Mesothelial cell of epicardium (in vitro differentiated cells): ENCODE results near the gene ECI2. TPM values are rescaled to one million over a fixed set of nuclear protein-coding genes. Genes with fewer than 3 reads are reported as not detected.

Source experiments
- DNase-seq, 2 experiments: peaks; one replicate each; pipeline ENCODE4 v3.0.0; 2021; ENCODE audit warnings: low spot score in 2 of 2; ENCODE audit not compliant: unreplicated experiment in 2 of 2
- H3K27ac Mint-ChIP-seq: 2 replicates; pipeline ENCODE4 v1.8.0; 2021; ENCODE audit warnings: mixed read lengths
- H3K27me3 Mint-ChIP-seq: 2 replicates; pipeline ENCODE4 v1.8.0; 2021; ENCODE audit warnings: low read depth, mixed read lengths
- H3K36me3 Mint-ChIP-seq: 2 replicates; pipeline ENCODE4 v1.8.0; 2021; ENCODE audit warnings: mixed read lengths
- H3K4me1 Mint-ChIP-seq: 2 replicates; pipeline ENCODE4 v1.8.0; 2021; ENCODE audit warnings: mixed read lengths
- H3K4me3 Mint-ChIP-seq: 2 replicates; pipeline ENCODE4 v1.8.0; 2021; ENCODE audit warnings: mild to moderate bottlenecking, moderate library complexity, mixed read lengths
- H3K9me3 Mint-ChIP-seq: 2 replicates; pipeline ENCODE4 v1.8.0; 2021; ENCODE audit warnings: mixed read lengths
- total RNA-seq: library from RNA; stranded (reverse); gene quantifications from 3 replicates; pipeline ENCODE4 v1.2.1, GENCODE V29; 2021
- TF ChIP-seq, protein P1 (sequence below): fragments of 200-600 bp; sonication (generic); IDR thresholded peaks from one replicate; pipeline ENCODE4 v1.5.0; 2021; ENCODE audit warnings: antibody characterized with exemption; ENCODE audit not compliant: unreplicated experiment

Gene ECI2
- total RNA-seq, 1 donor from 2014 or later, result 51.8 TPM

GRCh38 chr6:4107873-4108272 lies 27.5 kb downstream of the ECI2 start:
- Mint-ChIP-seq H3K4me1 (peaks cover 7% of the 10 kb centered on the region), H3K27ac (no peak overlapping the region), H3K9me3 (peaks cover 12% of the 10 kb centered on the region), H3K36me3 (peaks cover 5% of the 10 kb centered on the region), H3K4me3 (no peak overlapping the region), H3K27me3 (no peaks in the 10 kb centered on the region)
- TF ChIP-seq, protein P1, sequence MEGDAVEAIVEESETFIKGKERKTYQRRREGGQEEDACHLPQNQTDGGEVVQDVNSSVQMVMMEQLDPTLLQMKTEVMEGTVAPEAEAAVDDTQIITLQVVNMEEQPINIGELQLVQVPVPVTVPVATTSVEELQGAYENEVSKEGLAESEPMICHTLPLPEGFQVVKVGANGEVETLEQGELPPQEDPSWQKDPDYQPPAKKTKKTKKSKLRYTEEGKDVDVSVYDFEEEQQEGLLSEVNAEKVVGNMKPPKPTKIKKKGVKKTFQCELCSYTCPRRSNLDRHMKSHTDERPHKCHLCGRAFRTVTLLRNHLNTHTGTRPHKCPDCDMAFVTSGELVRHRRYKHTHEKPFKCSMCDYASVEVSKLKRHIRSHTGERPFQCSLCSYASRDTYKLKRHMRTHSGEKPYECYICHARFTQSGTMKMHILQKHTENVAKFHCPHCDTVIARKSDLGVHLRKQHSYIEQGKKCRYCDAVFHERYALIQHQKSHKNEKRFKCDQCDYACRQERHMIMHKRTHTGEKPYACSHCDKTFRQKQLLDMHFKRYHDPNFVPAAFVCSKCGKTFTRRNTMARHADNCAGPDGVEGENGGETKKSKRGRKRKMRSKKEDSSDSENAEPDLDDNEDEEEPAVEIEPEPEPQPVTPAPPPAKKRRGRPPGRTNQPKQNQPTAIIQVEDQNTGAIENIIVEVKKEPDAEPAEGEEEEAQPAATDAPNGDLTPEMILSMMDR, result no peak
- no peak for DNase-seq

DNA sequence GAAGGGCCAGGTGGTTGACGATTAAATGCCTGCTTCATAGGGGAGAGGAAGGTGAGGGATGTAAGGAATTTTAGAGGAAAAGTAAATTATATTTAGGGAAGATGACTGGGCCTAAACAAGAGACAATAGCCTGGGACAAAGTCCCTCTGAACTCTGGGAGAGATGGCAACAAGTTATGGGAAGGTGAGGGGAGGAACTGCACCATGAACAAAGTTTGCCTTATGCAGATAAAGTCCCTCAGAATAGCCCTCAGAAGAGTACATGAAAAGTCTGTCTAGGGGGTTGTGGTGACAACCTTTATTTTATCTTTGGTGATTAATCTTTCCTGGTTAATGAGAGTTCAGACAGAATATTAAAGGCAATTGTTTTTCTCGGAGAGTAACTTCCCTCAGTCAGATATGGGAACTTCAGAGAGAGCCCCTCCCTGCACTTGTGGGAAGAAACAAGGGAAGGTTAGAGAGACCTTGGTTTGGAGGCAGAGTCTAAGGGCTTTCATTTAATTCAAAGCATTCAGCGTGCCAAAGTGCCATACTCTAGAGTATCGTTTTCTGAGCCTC lies 29.3 kb downstream of the ECI2 start:
- H3K9me3 Mint-ChIP-seq, result no peaks in the 10 kb centered on the region
- no peaks in the 10 kb centered on the region for H3K36me3 Mint-ChIP-seq
- H3K4me3 Mint-ChIP-seq, result no peak overlapping the region
- H3K27me3 Mint-ChIP-seq, result no peaks in the 10 kb centered on the region
- TF ChIP-seq, protein P1, result no peak
- H3K27ac Mint-ChIP-seq, result no peak overlapping the region
- peaks cover 7% of the 10 kb centered on the region for H3K4me1 Mint-ChIP-seq
- no peak for DNase-seq

GRCh38 chr6:4103929-4104328 lies 31.4 kb downstream of the ECI2 start:
- no peak overlapping the region for H3K27ac Mint-ChIP-seq
- H3K4me3 Mint-ChIP-seq, result no peak overlapping the region
- TF ChIP-seq, protein P1, result no peak
- no peaks in the 10 kb centered on the region for H3K27me3 Mint-ChIP-seq
- H3K4me1 Mint-ChIP-seq, result peaks cover 7% of the 10 kb centered on the region
- H3K9me3 Mint-ChIP-seq, result no peaks in the 10 kb centered on the region
- no peaks in the 10 kb centered on the region for H3K36me3 Mint-ChIP-seq
- no peak for DNase-seq

- no peak overlapping the region for H3K4me3 Mint-ChIP-seq
- H3K36me3 Mint-ChIP-seq, result no peaks in the 10 kb centered on the region
- H3K9me3 Mint-ChIP-seq, result no peaks in the 10 kb centered on the region
- TF ChIP-seq, protein P1, result no peak
- no peak for DNase-seq
- no peak overlapping the region for H3K27ac Mint-ChIP-seq
- H3K27me3 Mint-ChIP-seq, result no peaks in the 10 kb centered on the region
- peaks cover 7% of the 10 kb centered on the region for H3K4me1 Mint-ChIP-seq
Observed at GRCh38 chr6:4102687-4103244, 32.6 kb downstream of the ECI2 start.

GRCh38 chr6:4101298-4101697 lies 34.1 kb downstream of the ECI2 start:
- H3K36me3 Mint-ChIP-seq, result no peaks in the 10 kb centered on the region
- DNase-seq, result no peak
- no peak overlapping the region for H3K27ac Mint-ChIP-seq
- H3K27me3 Mint-ChIP-seq, result no peaks in the 10 kb centered on the region
- TF ChIP-seq, protein P1, result no peak
- H3K9me3 Mint-ChIP-seq, result no peaks in the 10 kb centered on the region
- H3K4me3 Mint-ChIP-seq, result no peak overlapping the region
- H3K4me1 Mint-ChIP-seq, result peaks cover 7% of the 10 kb centered on the region
